ENCODE results near the gene TAL2. TPM values are rescaled to one million over a fixed set of nuclear protein-coding genes. Genes with fewer than 3 reads are reported as not detected.
"Not testable (repeated sequence)": the region's sequence is repeated elsewhere in the genome, so short reads cannot be mapped to it uniquely, and the experiment has no call there.

The TAL2 gene
- polyA plus RNA-seq, 1 experiment = 0.13 TPM

GRCh38 chr9:105697871-105698270 is 35.6 kb downstream of the TAL2 start:
- ChIA-PET POLR2A (no interaction called here), CTCF (no interaction called here)
- no peaks in the 10 kb centered on the region; the same call in 1 of the 2 replicates for H3K27me3 ChIP-seq (ENCODE audit: control insufficient read depth, insufficient read depth, low read length)
- TF ChIP-seq CTCF (IDR thresholded peaks at IDR 0.05; ENCODE audit: insufficient read depth, low read depth, low read length) = no peak
- H3K4me3 ChIP-seq (ENCODE audit: low read depth, low read length) = no peak overlapping the region
- no peak for DNase-seq (ENCODE audit: low read depth)
- H3K36me3 ChIP-seq (ENCODE audit: control insufficient read depth, insufficient read depth, low read length) = no peaks in the 10 kb centered on the region

- POLR2A ChIA-PET = no interaction called here
- no peaks in the 10 kb centered on the region for H3K36me3 ChIP-seq (ENCODE audit: control insufficient read depth, insufficient read depth, low read length)
- no peak for TF ChIP-seq CTCF (IDR thresholded peaks at IDR 0.05; ENCODE audit: insufficient read depth, low read depth, low read length)
- H3K27me3 ChIP-seq (ENCODE audit: control insufficient read depth, insufficient read depth, low read length) = no peaks in the 10 kb centered on the region
- CTCF ChIA-PET = no interaction called here
- DNase-seq (ENCODE audit: low read depth) = no peak
- H3K4me3 ChIP-seq (ENCODE audit: low read depth, low read length) = no peak overlapping the region
These were observed 36.2 kb downstream of the TAL2 start for GRCh38 chr9:105698348-105698870.

GRCh38 chr9:105700668-105701067 is 38.4 kb downstream of the TAL2 start:
- Histone ChIP-seq H3K36me3 (ENCODE audit: control insufficient read depth, insufficient read depth, low read length) (no peaks in the 10 kb centered on the region), H3K27me3 (ENCODE audit: control insufficient read depth, insufficient read depth, low read length) (no peaks in the 10 kb centered on the region), H3K4me3 (ENCODE audit: low read depth, low read length) (no peak overlapping the region)
- TF ChIP-seq CTCF (IDR thresholded peaks at IDR 0.05; ENCODE audit: insufficient read depth, low read depth, low read length) = no peak
- ChIA-PET POLR2A (no interaction called here), CTCF (interaction anchor here (1.2 kb wide), 1 partner anchor 18 kb away, joined by 4 read pairs; no protein-coding TSS in a partner anchor)
- no peak for DNase-seq (ENCODE audit: low read depth)

- no peak for TF ChIP-seq CTCF (IDR thresholded peaks at IDR 0.05; ENCODE audit: insufficient read depth, low read depth, low read length)
- Histone ChIP-seq H3K27me3 (ENCODE audit: control insufficient read depth, insufficient read depth, low read length) (no peaks in the 10 kb centered on the region), H3K36me3 (ENCODE audit: control insufficient read depth, insufficient read depth, low read length) (no peaks in the 10 kb centered on the region), H3K4me3 (ENCODE audit: low read depth, low read length) (no peak overlapping the region)
- CTCF ChIA-PET = interaction anchor here (1.2 kb wide), 1 partner anchor 17 kb away, joined by 4 read pairs; no protein-coding TSS in a partner anchor
- POLR2A ChIA-PET = no interaction called here
- DNase-seq (ENCODE audit: low read depth) = no peak
These were observed 38.9 kb downstream of the TAL2 start for GRCh38 chr9:105701145-105701544.

- ChIA-PET CTCF (interaction anchor here (1.0 kb wide), 1 partner anchor 16 kb away, joined by 5 read pairs; no protein-coding TSS in a partner anchor), POLR2A (no interaction called here)
- DNase-seq (ENCODE audit: low read depth) = no peak
- H3K4me3 ChIP-seq (ENCODE audit: low read depth, low read length) = no peak overlapping the region
- no peaks in the 10 kb centered on the region for H3K27me3 ChIP-seq (ENCODE audit: control insufficient read depth, insufficient read depth, low read length)
- no peak for TF ChIP-seq CTCF (IDR thresholded peaks at IDR 0.05; ENCODE audit: insufficient read depth, low read depth, low read length)
- H3K36me3 ChIP-seq (ENCODE audit: control insufficient read depth, insufficient read depth, low read length) = no peaks in the 10 kb centered on the region
These were observed 40.0 kb downstream of the TAL2 start for GRCh38 chr9:105702207-105702606.

- H3K36me3 ChIP-seq (ENCODE audit: control insufficient read depth, insufficient read depth, low read length); DNase-seq (ENCODE audit: low read depth); H3K4me3 ChIP-seq (ENCODE audit: low read depth, low read length); CTCF ChIA-PET; H3K27me3 ChIP-seq (ENCODE audit: control insufficient read depth, insufficient read depth, low read length); POLR2A ChIA-PET: not testable (repeated sequence)
These were observed 41.4 kb downstream of the TAL2 start for GRCh38 chr9:105703638-105704037.

Measured in BJ (cell line).